AG04450 (cell line): ENCODE results near the gene GRAP. TPM values are rescaled to one million over a fixed set of nuclear protein-coding genes. Genes with fewer than 3 reads are reported as not detected.
"Not testable (repeated sequence)": the region's sequence is repeated elsewhere in the genome, so short reads cannot be mapped to it uniquely, and the experiment has no call there.

Experiments used
- CTCF ChIA-PET: fragments of 300-600, 350-600 bp; formaldehyde crosslinking; extraction: SDS; loops from one replicate; lab custom pipeline; 2022; ENCODE audit warnings: antibody characterized with exemption, inconsistent platforms; lab: Charles Lee
- POLR2A ChIA-PET: fragments of 350-600 bp; formaldehyde crosslinking; extraction: SDS; loops from one replicate; lab custom pipeline; 2021; ENCODE audit warnings: antibody characterized with exemption, inconsistent platforms; lab: Yijun Ruan, JAX
- DNase-seq: peaks from one replicate; pipeline ENCODE4 v3.0.0-alpha.2; 2011; ENCODE audit warnings: low read depth, low spot score
- H3K27ac ChIP-seq: one replicate; pipeline ENCODE4 v1.5.1; 2012; ENCODE audit warnings: low read depth, low read length, control low read depth
- H3K27me3 ChIP-seq: one replicate; pipeline ENCODE4 v1.6.0; 2012; ENCODE audit warnings: low read length; ENCODE audit not compliant: control insufficient read depth, insufficient read depth
- H3K4me3 ChIP-seq: 2 replicates; pipeline ENCODE4 v1.5.1; 2011; ENCODE audit warnings: mild to moderate bottlenecking, low read depth, low read length, control low read depth
- H3K9me3 ChIP-seq: 2 replicates; pipeline ENCODE4 v1.5.1; 2012; ENCODE audit warnings: low read length; ENCODE audit not compliant: control insufficient read depth, insufficient read depth
- polyA minus RNA-seq: library from RNA; depleted of rRNA, polyadenylated mRNA; stranded (reverse); fragments of >200 nt; gene quantifications from 2 replicates; pipeline ENCODE4 v1.2.3, GENCODE V29; 2011; rRNA and poly(A)+ RNA removed
- polyA plus RNA-seq: library from polyadenylated mRNA; depleted of rRNA; stranded (reverse); fragments of >200 nt; gene quantifications from 2 replicates; pipeline ENCODE4 v1.2.3, GENCODE V29; 2011; rRNA removed

Gene GRAP
- polyA plus RNA-seq (0.04 and 0.15 TPM in 2 replicates), polyA minus RNA-seq (0.09 and 0.56 TPM in 2 replicates)

GRCh38 chr17:19046782-19047375, at the start of gene GRAP:
GRAP (minus strand) TSS chr17:19046957; CDS start chr17:19046926, 31 bp downstream.
- POLR2A ChIA-PET: not testable (repeated sequence)

GRCh38 chr17:19093684-19094438, 47.1 kb upstream of the GRAP start:
- not testable (repeated sequence) for H3K4me3 ChIP-seq, H3K27ac ChIP-seq

More at GRCh38 chr17:19046782-19047375, at the start of gene GRAP:
- CTCF ChIA-PET, H3K27me3 ChIP-seq, H3K27ac ChIP-seq, DNase-seq, H3K4me3 ChIP-seq, H3K9me3 ChIP-seq: not testable (repeated sequence)

GRCh38 chr17:19092737-19093683, 46.3 kb upstream of the GRAP start:
- H3K27me3 ChIP-seq, POLR2A ChIA-PET, H3K4me3 ChIP-seq, H3K9me3 ChIP-seq, CTCF ChIA-PET, DNase-seq: not testable (repeated sequence)
- peak overlapping the region; percentile 33 for H3K27ac ChIP-seq

More at GRCh38 chr17:19093684-19094438, 47.1 kb upstream of the GRAP start:
- POLR2A ChIA-PET, H3K27me3 ChIP-seq, CTCF ChIA-PET, DNase-seq, H3K9me3 ChIP-seq: not testable (repeated sequence)

- POLR2A ChIA-PET, DNase-seq, H3K27ac ChIP-seq, H3K27me3 ChIP-seq, H3K9me3 ChIP-seq, H3K4me3 ChIP-seq, CTCF ChIA-PET: not testable (repeated sequence)
These were observed 43.5 kb upstream of the GRAP start for GRCh38 chr17:19090058-19090772.

GRCh38 chr17:19088804-19089685, 42.3 kb upstream of the GRAP start:
- H3K9me3 ChIP-seq, H3K27me3 ChIP-seq, POLR2A ChIA-PET, H3K4me3 ChIP-seq, H3K27ac ChIP-seq, CTCF ChIA-PET, DNase-seq: not testable (repeated sequence)

- CTCF ChIA-PET, POLR2A ChIA-PET, DNase-seq: not testable (repeated sequence)
These were observed 30.6 kb upstream of the GRAP start for GRCh38 chr17:19077386-19077785.

GRCh38 chr17:19076398-19077192, 29.8 kb upstream of the GRAP start:
- H3K4me3 ChIP-seq, POLR2A ChIA-PET, CTCF ChIA-PET, DNase-seq, H3K27ac ChIP-seq, H3K9me3 ChIP-seq, H3K27me3 ChIP-seq: not testable (repeated sequence)

More at GRCh38 chr17:19077386-19077785, 30.6 kb upstream of the GRAP start:
- not testable (repeated sequence) for H3K9me3 ChIP-seq, H3K27ac ChIP-seq, H3K4me3 ChIP-seq, H3K27me3 ChIP-seq

GRCh38 chr17:19070318-19071168, 23.8 kb upstream of the GRAP start:
- CTCF ChIA-PET, DNase-seq, H3K27me3 ChIP-seq, H3K4me3 ChIP-seq, POLR2A ChIA-PET, H3K9me3 ChIP-seq, H3K27ac ChIP-seq: not testable (repeated sequence)

GRCh38 chr17:19064378-19064777, 17.6 kb upstream of the GRAP start:
- CTCF ChIA-PET, H3K27ac ChIP-seq, H3K4me3 ChIP-seq, H3K27me3 ChIP-seq, H3K9me3 ChIP-seq, DNase-seq, POLR2A ChIA-PET: not testable (repeated sequence)
